ENCODE measurements around the gene ZFP36L2.

The ZFP36L2 gene

GRCh38 chr2:43212931-43213330 is 13.5 kb downstream of the ZFP36L2 start:
- peaks cover 10% of the 10 kb centered on the region for H3K4me1 ChIP-seq (ENCODE audit: insufficient read depth, low read length)
- no peak overlapping the region for H3K27ac ChIP-seq (ENCODE audit: low read length)
- no peaks in the 10 kb centered on the region for H3K36me3 ChIP-seq (ENCODE audit: insufficient read depth, low read depth, low read length)
- H3K9ac ChIP-seq (ENCODE audit: low read depth, low read length), result no peak overlapping the region
- H3K9me3 ChIP-seq (ENCODE audit: insufficient read depth, low read depth, low read length), result no peaks in the 10 kb centered on the region
- no peaks in the 10 kb centered on the region for H3K27me3 ChIP-seq (ENCODE audit: insufficient read depth, low read length)
- H3K4me3 ChIP-seq (ENCODE audit: low read length), result no peak overlapping the region

- Histone ChIP-seq H3K4me1 (ENCODE audit: insufficient read depth, low read length) (peaks cover 9% of the 10 kb centered on the region), H3K9ac (ENCODE audit: low read depth, low read length) (no peak overlapping the region), H3K27ac (ENCODE audit: low read length) (no peak overlapping the region)
Observed at GRCh38 chr2:43212216-43212835, 14.1 kb downstream of the ZFP36L2 start.

GRCh38 chr2:43210467-43211303 is 15.7 kb downstream of the ZFP36L2 start:
- Histone ChIP-seq H3K27me3 (ENCODE audit: insufficient read depth, low read length) (no peaks in the 10 kb centered on the region), H3K36me3 (ENCODE audit: insufficient read depth, low read depth, low read length) (no peaks in the 10 kb centered on the region), H3K27ac (ENCODE audit: low read length) (no peak overlapping the region), H3K4me3 (ENCODE audit: low read length) (no peak overlapping the region), H3K9ac (ENCODE audit: low read depth, low read length) (no peak overlapping the region), H3K9me3 (ENCODE audit: insufficient read depth, low read depth, low read length) (no peaks in the 10 kb centered on the region), H3K4me1 (ENCODE audit: insufficient read depth, low read length) (peaks cover 3% of the 10 kb centered on the region)

More at GRCh38 chr2:43212216-43212835, 14.1 kb downstream of the ZFP36L2 start:
- no peaks in the 10 kb centered on the region for H3K9me3 ChIP-seq (ENCODE audit: insufficient read depth, low read depth, low read length)
- no peaks in the 10 kb centered on the region for H3K36me3 ChIP-seq (ENCODE audit: insufficient read depth, low read depth, low read length)
- no peak overlapping the region for H3K4me3 ChIP-seq (ENCODE audit: low read length)
- H3K27me3 ChIP-seq (ENCODE audit: insufficient read depth, low read length), result no peaks in the 10 kb centered on the region

GRCh38 chr2:43210125-43210466 is 16.3 kb downstream of the ZFP36L2 start:
- H3K9ac ChIP-seq (ENCODE audit: low read depth, low read length), result no peak overlapping the region
- H3K27ac ChIP-seq (ENCODE audit: low read length), result no peak overlapping the region
- H3K4me3 ChIP-seq (ENCODE audit: low read length), result no peak overlapping the region
- H3K9me3 ChIP-seq (ENCODE audit: insufficient read depth, low read depth, low read length), result no peaks in the 10 kb centered on the region
- H3K4me1 ChIP-seq (ENCODE audit: insufficient read depth, low read length), result no peaks in the 10 kb centered on the region
- no peaks in the 10 kb centered on the region for H3K36me3 ChIP-seq (ENCODE audit: insufficient read depth, low read depth, low read length)
- H3K27me3 ChIP-seq (ENCODE audit: insufficient read depth, low read length), result no peaks in the 10 kb centered on the region

- no peaks in the 10 kb centered on the region for H3K27me3 ChIP-seq (ENCODE audit: insufficient read depth, low read length)
- H3K9me3 ChIP-seq (ENCODE audit: insufficient read depth, low read depth, low read length), result no peaks in the 10 kb centered on the region
- H3K4me1 ChIP-seq (ENCODE audit: insufficient read depth, low read length), result no peaks in the 10 kb centered on the region
- H3K9ac ChIP-seq (ENCODE audit: low read depth, low read length), result no peak overlapping the region
- no peak overlapping the region for H3K4me3 ChIP-seq (ENCODE audit: low read length)
- no peaks in the 10 kb centered on the region for H3K36me3 ChIP-seq (ENCODE audit: insufficient read depth, low read depth, low read length)
- H3K27ac ChIP-seq (ENCODE audit: low read length), result no peak overlapping the region
Observed at GRCh38 chr2:43209204-43209717, 17.1 kb downstream of the ZFP36L2 start.

GRCh38 chr2:43207553-43208300 is 18.7 kb downstream of the ZFP36L2 start:
- H3K36me3 ChIP-seq (ENCODE audit: insufficient read depth, low read depth, low read length), result no peaks in the 10 kb centered on the region
- H3K27ac ChIP-seq (ENCODE audit: low read length), result no peak overlapping the region
- no peaks in the 10 kb centered on the region for H3K4me1 ChIP-seq (ENCODE audit: insufficient read depth, low read length)
- H3K4me3 ChIP-seq (ENCODE audit: low read length), result no peak overlapping the region
- no peaks in the 10 kb centered on the region for H3K27me3 ChIP-seq (ENCODE audit: insufficient read depth, low read length)
- H3K9ac ChIP-seq (ENCODE audit: low read depth, low read length), result no peak overlapping the region
- no peaks in the 10 kb centered on the region for H3K9me3 ChIP-seq (ENCODE audit: insufficient read depth, low read depth, low read length)

GRCh38 chr2:43206602-43207001 is 19.8 kb downstream of the ZFP36L2 start:
- no peak overlapping the region for H3K9ac ChIP-seq (ENCODE audit: low read depth, low read length)
- H3K27ac ChIP-seq (ENCODE audit: low read length), result no peak overlapping the region
- no peaks in the 10 kb centered on the region for H3K27me3 ChIP-seq (ENCODE audit: insufficient read depth, low read length)
- H3K9me3 ChIP-seq (ENCODE audit: insufficient read depth, low read depth, low read length), result no peaks in the 10 kb centered on the region
- H3K4me1 ChIP-seq (ENCODE audit: insufficient read depth, low read length), result no peaks in the 10 kb centered on the region
- H3K36me3 ChIP-seq (ENCODE audit: insufficient read depth, low read depth, low read length), result no peaks in the 10 kb centered on the region
- no peak overlapping the region for H3K4me3 ChIP-seq (ENCODE audit: low read length)

GRCh38 chr2:43203373-43203772 is 23.0 kb downstream of the ZFP36L2 start:
- H3K9ac ChIP-seq (ENCODE audit: low read depth, low read length), result no peak overlapping the region
- no peak overlapping the region for H3K27ac ChIP-seq (ENCODE audit: low read length)

GRCh38 chr2:43202289-43202688 is 24.1 kb downstream of the ZFP36L2 start:
- H3K9me3 ChIP-seq (ENCODE audit: insufficient read depth, low read depth, low read length), result no peaks in the 10 kb centered on the region
- no peaks in the 10 kb centered on the region for H3K4me1 ChIP-seq (ENCODE audit: insufficient read depth, low read length)
- H3K27me3 ChIP-seq (ENCODE audit: insufficient read depth, low read length), result no peaks in the 10 kb centered on the region
- H3K4me3 ChIP-seq (ENCODE audit: low read length), result no peak overlapping the region
- no peak overlapping the region for H3K9ac ChIP-seq (ENCODE audit: low read depth, low read length)
- H3K36me3 ChIP-seq (ENCODE audit: insufficient read depth, low read depth, low read length), result no peaks in the 10 kb centered on the region
- no peak overlapping the region for H3K27ac ChIP-seq (ENCODE audit: low read length)

More at GRCh38 chr2:43203373-43203772, 23.0 kb downstream of the ZFP36L2 start:
- H3K9me3 ChIP-seq (ENCODE audit: insufficient read depth, low read depth, low read length), result no peaks in the 10 kb centered on the region
- no peaks in the 10 kb centered on the region for H3K4me1 ChIP-seq (ENCODE audit: insufficient read depth, low read length)
- H3K36me3 ChIP-seq (ENCODE audit: insufficient read depth, low read depth, low read length), result no peaks in the 10 kb centered on the region
- no peak overlapping the region for H3K4me3 ChIP-seq (ENCODE audit: low read length)
- H3K27me3 ChIP-seq (ENCODE audit: insufficient read depth, low read length), result no peaks in the 10 kb centered on the region

- Histone ChIP-seq H3K36me3 (ENCODE audit: insufficient read depth, low read depth, low read length) (no peaks in the 10 kb centered on the region), H3K9ac (ENCODE audit: low read depth, low read length) (no peak overlapping the region), H3K4me3 (ENCODE audit: low read length) (no peak overlapping the region), H3K27ac (ENCODE audit: low read length) (no peak overlapping the region), H3K4me1 (ENCODE audit: insufficient read depth, low read length) (no peaks in the 10 kb centered on the region), H3K27me3 (ENCODE audit: insufficient read depth, low read length) (no peaks in the 10 kb centered on the region), H3K9me3 (ENCODE audit: insufficient read depth, low read depth, low read length) (no peaks in the 10 kb centered on the region)
Observed at GRCh38 chr2:43201497-43201896, 24.9 kb downstream of the ZFP36L2 start.

GRCh38 chr2:43201016-43201415 is 25.4 kb downstream of the ZFP36L2 start:
- Histone ChIP-seq H3K9me3 (ENCODE audit: insufficient read depth, low read depth, low read length) (no peaks in the 10 kb centered on the region), H3K27me3 (ENCODE audit: insufficient read depth, low read length) (no peaks in the 10 kb centered on the region), H3K36me3 (ENCODE audit: insufficient read depth, low read depth, low read length) (no peaks in the 10 kb centered on the region), H3K27ac (ENCODE audit: low read length) (no peak overlapping the region), H3K9ac (ENCODE audit: low read depth, low read length) (no peak overlapping the region), H3K4me3 (ENCODE audit: low read length) (no peak overlapping the region), H3K4me1 (ENCODE audit: insufficient read depth, low read length) (no peaks in the 10 kb centered on the region)
